Fibroblast of lung (primary cell): ENCODE data around the gene PRELID1. TPM values are rescaled to one million over a fixed set of nuclear protein-coding genes. Genes with fewer than 3 reads are reported as not detected.
"Not testable (repeated sequence)": the region's sequence is repeated elsewhere in the genome, so short reads cannot be mapped to it uniquely, and the experiment has no call there.

Experiments
- DNase-seq, 2 donors: peaks; one replicate each; pipeline versions ENCODE4 v3.0.0 to v3.0.0-alpha.2; 2010; ENCODE audit warnings: low read depth in 2 of 2
- H2AFZ ChIP-seq: 2 replicates; pipeline ENCODE4 v1.5.1; 2012; ENCODE audit warnings: low read length, control low read depth, inconsistent platforms
- H3K27ac ChIP-seq: 2 replicates; pipeline ENCODE4 v1.5.1; 2011; ENCODE audit warnings: low read length, control low read depth; ENCODE audit not compliant: insufficient read depth
- H3K27me3 ChIP-seq: 2 replicates; pipeline ENCODE4 v1.5.1; 2011; ENCODE audit warnings: mild to moderate bottlenecking, low read length; ENCODE audit not compliant: control insufficient read depth, insufficient read depth
- H3K36me3 ChIP-seq: 2 replicates; pipeline ENCODE4 v1.5.1; 2011; ENCODE audit warnings: low read length; ENCODE audit not compliant: control insufficient read depth, insufficient read depth
- H3K4me1 ChIP-seq: 2 replicates; pipeline ENCODE4 v1.5.1; 2011; ENCODE audit warnings: low read length; ENCODE audit not compliant: control insufficient read depth, insufficient read depth; ENCODE audit errors: extremely low read depth
- H3K4me2 ChIP-seq: 2 replicates; pipeline ENCODE4 v1.5.1; 2011; ENCODE audit warnings: low read length, control low read depth; ENCODE audit not compliant: insufficient read depth; ENCODE audit errors: extremely low read depth
- H3K4me3 ChIP-seq, 4 experiments: fragments of 200-600 bp in 1 of 4; sonication (generic) in 1 of 4; replicated peaks in 1 of 4; 2 replicates each; pipeline ENCODE4 v1.5.1; 2011 to 2016; ENCODE audit warnings: low read length in 4 of 4, low read depth in 3 of 4, mild to moderate bottlenecking in 3 of 4, control low read depth in 2 of 4, inconsistent platforms in 1 of 4, mixed read lengths in 1 of 4; ENCODE audit not compliant: insufficient read depth in 1 of 4; ENCODE audit errors: control extremely low read depth in 1 of 4
- H3K79me2 ChIP-seq: 2 replicates; pipeline ENCODE4 v1.5.1; 2012; ENCODE audit warnings: mild to moderate bottlenecking, low read length, inconsistent platforms; ENCODE audit not compliant: control insufficient read depth, insufficient read depth
- H3K9ac ChIP-seq: 2 replicates; pipeline ENCODE4 v1.5.1; 2011; ENCODE audit warnings: mild to moderate bottlenecking, low read length, control low read depth; ENCODE audit not compliant: insufficient read depth
- H3K9me3 ChIP-seq: 2 replicates; pipeline ENCODE4 v1.5.1; 2012; ENCODE audit warnings: low read depth, low read length; ENCODE audit not compliant: control insufficient read depth, insufficient read depth
- H4K20me1 ChIP-seq: 2 replicates; pipeline ENCODE4 v1.5.1; 2011; ENCODE audit warnings: low read length; ENCODE audit not compliant: control insufficient read depth, insufficient read depth; ENCODE audit errors: extremely low read depth
- EZH2 ChIP-seq: IDR thresholded peaks from 2 replicates; pipeline ENCODE4 v1.5.1; 2012; ENCODE audit warnings: low read length, control low read depth, mild to moderate bottlenecking; ENCODE audit errors: missing control alignments
- polyA plus RNA-seq, 2 donors: library from polyadenylated mRNA; depleted of rRNA in 1 of 2; stranded (reverse) in 1 of 2; unstranded in 1 of 2; fragments of >200 nt; gene quantifications; 2 replicates each; pipeline ENCODE4 v1.2.1, GENCODE V29; 2011 to 2012; ENCODE audit warnings: missing spikeins in 1 of 2
- total RNA-seq: library from RNA; depleted of rRNA; stranded (reverse); fragments of >200 nt; gene quantifications from 2 replicates; pipeline ENCODE4 v1.2.1, GENCODE V29; 2014
- TF ChIP-seq, protein P1 (sequence below), 2 donors: IDR thresholded peaks in 1 of 2; conservative IDR thresholded peaks in 1 of 2; 1 replicate in 1 of 2; 2 replicates in 1 of 2; pipeline ENCODE4 v1.5.1; 2011 to 2012; ENCODE audit warnings: low read length in 2 of 2, control low read depth in 1 of 2, inconsistent platforms in 1 of 2, low read depth in 1 of 2, mild to moderate bottlenecking in 1 of 2

The PRELID1 gene
- total and polyA plus RNA-seq, 2 donors (not counting 1 experiment from before 2014, with no cell fraction given) = 64.2 to 145 TPM

DNA sequence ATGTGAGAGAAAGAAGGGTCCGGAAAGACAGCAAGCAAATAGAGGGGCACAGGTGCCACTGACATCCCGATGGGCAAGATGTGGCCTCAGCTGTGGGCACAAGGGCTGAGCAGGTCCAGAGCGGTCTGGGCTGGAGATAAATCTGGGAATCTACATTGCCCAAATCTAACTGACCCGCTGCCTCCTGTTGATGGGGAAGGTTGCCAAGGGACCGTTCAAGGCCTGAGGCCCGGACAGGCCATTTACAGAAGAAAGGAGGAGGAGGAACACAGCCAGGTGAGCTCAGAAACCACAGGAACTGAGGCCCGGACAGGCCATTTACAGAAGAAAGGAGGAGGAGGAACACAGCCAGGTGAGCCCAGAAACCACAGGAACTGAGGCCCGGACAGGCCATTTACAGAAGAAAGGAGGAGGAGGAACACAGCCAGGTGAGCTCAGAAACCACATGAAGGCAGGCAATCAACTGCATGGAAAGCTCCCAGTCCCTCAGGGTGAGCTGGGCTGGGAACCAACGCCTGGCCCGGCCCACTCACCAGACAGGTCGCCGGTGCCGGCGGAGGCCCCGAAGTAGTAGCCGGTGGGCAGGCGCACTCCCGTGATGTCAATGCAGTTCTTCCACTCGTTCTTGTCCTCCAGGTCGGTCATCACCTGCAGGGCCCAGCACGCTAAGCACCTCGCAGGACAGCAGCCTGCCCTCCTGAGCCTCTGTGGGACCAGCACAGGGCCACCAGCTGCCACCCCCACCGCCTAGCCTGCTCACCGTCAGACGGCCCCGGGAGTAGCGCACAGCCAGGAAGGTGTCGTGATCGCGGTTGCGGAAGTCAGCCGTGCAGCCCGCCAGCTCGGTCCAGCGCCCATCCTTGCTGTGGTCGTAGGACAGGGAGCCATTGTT lies 33.2 kb downstream of the PRELID1 start:
- Histone ChIP-seq H3K4me1 (no peaks in the 10 kb centered on the region), H3K27ac (no peak overlapping the region), H3K9ac (no peak overlapping the region), H3K36me3 (peaks cover 34% of the 10 kb centered on the region), H3K9me3 (no peaks in the 10 kb centered on the region), H4K20me1 (no peaks in the 10 kb centered on the region), H2AFZ (no peak overlapping the region), H3K27me3 (no peaks in the 10 kb centered on the region), H3K4me2 (no peak overlapping the region), H3K79me2 (peaks cover 5% of the 10 kb centered on the region), H3K4me3 (no peak overlapping the region)
- TF ChIP-seq EZH2 = no peak
- no peak for DNase-seq

DNA sequence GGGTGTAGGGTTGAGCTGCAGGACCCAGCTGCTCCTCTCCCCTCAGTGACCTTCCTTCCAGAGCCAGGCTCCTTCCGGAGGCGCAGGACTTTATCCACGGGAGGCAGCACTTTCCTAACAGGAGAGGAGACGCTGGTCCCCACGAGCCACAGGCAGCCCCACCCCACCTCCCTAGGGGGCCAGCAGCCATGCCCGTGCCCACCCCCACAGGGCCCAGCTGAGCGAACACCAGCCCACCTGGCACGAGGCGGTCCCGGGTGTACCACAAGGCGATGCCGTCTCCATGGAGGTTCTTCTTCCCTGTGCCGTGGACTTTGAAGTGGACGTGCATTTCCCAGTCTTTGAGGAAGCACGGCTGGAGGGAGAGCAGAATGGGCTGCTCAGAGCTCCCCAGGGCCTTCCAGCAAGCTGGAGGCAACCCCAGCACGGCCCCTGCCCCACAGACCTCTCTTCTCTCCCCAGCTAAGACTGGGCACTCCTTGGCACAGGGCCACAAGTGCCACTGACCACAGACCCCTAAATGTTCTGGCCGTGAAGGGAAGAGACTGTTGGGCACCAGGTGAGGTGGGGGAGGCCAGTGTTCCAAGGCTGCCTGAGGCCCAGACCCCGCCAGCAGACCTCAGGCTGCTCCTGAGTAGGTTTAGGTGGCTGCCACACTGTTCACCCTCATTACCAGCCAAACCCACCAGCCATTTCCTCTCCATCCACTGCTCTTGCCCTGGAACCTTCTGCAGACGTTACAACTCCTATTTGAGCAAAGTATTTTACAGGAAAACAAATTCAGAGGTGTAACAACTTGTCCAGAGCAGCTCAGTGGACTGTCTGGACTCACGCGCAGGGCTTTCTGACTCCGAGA lies 34.9 kb downstream of the PRELID1 start:
- Histone ChIP-seq H3K36me3 (peaks cover 28% of the 10 kb centered on the region), H3K27ac (no peak overlapping the region), H3K4me1 (no peaks in the 10 kb centered on the region), H3K9me3 (no peaks in the 10 kb centered on the region), H3K4me2 (no peak overlapping the region), H3K4me3 (no peak overlapping the region), H3K79me2 (peaks cover 9% of the 10 kb centered on the region), H2AFZ (no peak overlapping the region), H3K27me3 (no peaks in the 10 kb centered on the region), H3K9ac (no peak overlapping the region), H4K20me1 (no peaks in the 10 kb centered on the region)
- DNase-seq = no peak
- TF ChIP-seq EZH2 = no peak
- TF ChIP-seq, protein P1, sequence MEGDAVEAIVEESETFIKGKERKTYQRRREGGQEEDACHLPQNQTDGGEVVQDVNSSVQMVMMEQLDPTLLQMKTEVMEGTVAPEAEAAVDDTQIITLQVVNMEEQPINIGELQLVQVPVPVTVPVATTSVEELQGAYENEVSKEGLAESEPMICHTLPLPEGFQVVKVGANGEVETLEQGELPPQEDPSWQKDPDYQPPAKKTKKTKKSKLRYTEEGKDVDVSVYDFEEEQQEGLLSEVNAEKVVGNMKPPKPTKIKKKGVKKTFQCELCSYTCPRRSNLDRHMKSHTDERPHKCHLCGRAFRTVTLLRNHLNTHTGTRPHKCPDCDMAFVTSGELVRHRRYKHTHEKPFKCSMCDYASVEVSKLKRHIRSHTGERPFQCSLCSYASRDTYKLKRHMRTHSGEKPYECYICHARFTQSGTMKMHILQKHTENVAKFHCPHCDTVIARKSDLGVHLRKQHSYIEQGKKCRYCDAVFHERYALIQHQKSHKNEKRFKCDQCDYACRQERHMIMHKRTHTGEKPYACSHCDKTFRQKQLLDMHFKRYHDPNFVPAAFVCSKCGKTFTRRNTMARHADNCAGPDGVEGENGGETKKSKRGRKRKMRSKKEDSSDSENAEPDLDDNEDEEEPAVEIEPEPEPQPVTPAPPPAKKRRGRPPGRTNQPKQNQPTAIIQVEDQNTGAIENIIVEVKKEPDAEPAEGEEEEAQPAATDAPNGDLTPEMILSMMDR (conservative IDR thresholded peaks at IDR 0.05 in 1 of 2, IDR thresholded peaks at IDR 0.05 in 1 of 2; ENCODE audit: low read depth in 1 of 2, low read length in 2 of 2) = no peak

DNA sequence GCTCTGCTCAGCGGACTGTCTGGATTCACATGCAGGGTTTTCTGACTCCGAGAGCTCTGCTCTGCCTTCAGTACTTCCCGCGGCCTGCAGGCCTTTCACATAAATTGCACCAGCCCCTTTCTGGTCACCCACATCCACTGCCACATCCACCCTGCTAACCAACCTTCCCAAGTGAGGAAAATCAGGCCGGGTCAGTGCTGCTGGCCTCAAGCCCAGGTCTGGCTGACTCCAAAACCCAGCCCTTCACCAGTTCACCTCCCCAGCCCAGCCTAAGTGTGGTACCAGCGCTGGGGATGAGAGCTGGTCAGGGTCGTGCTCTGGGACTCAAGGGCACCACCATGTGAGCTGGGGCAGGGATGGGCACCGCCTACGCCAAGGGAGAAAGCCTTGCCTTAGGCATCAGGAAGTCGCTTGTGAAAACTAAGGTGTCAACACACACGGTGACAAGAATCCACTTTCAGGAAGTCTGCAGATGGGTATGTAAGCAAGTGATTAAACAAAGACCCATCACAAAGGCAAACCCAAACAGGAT lies 35.6 kb downstream of the PRELID1 start:
- Histone ChIP-seq H4K20me1 (no peaks in the 10 kb centered on the region), H3K36me3 (peaks cover 22% of the 10 kb centered on the region), H3K4me3 (no peak overlapping the region), H3K27ac (no peak overlapping the region), H3K27me3 (no peaks in the 10 kb centered on the region), H2AFZ (no peak overlapping the region), H3K4me2 (no peak overlapping the region), H3K9me3 (no peaks in the 10 kb centered on the region), H3K4me1 (no peaks in the 10 kb centered on the region), H3K9ac (no peak overlapping the region), H3K79me2 (peaks cover 13% of the 10 kb centered on the region)
- no peak for DNase-seq
- TF ChIP-seq, protein P1 (conservative IDR thresholded peaks at IDR 0.05 in 1 of 2, IDR thresholded peaks at IDR 0.05 in 1 of 2; ENCODE audit: low read depth in 1 of 2, low read length in 2 of 2) = no peak
- TF ChIP-seq EZH2 = no peak

DNA sequence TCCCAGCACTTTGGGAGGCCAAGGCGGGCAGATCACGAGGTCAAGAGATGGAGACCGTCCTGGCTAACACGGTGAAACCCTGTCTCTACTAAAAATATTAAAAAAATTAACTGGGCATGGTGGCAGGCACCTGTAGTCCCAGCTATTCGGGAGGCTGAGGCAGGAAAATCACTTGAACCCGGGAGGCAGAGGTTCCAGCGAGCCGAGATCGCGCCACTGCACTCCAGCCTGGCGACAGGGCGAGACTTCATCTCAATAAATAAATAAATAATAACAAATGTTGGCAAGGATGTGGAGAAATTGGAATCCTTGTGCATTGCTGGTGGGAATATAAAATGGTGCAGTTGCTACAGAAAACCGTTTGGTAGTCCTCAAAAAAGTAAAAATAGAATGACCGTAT lies 39.4 kb downstream of the PRELID1 start:
- H3K9me3 ChIP-seq, H3K27ac ChIP-seq, H3K27me3 ChIP-seq, H3K9ac ChIP-seq, DNase-seq, H3K4me1 ChIP-seq, H4K20me1 ChIP-seq, H3K4me3 ChIP-seq, H2AFZ ChIP-seq, H3K36me3 ChIP-seq, H3K4me2 ChIP-seq: not testable (repeated sequence)
- H3K79me2 ChIP-seq = peaks cover 35% of the 10 kb centered on the region
